Loucy (cell line): ENCODE measurements around the gene SUSD2.

ENCODE experiments used
- H2AFZ ChIP-seq: fragments of 200-600 bp; sonication (generic); 2 replicates; pipeline ENCODE4 v1.6.0; 2016; ENCODE audit warnings: antibody characterized with exemption, mild to moderate bottlenecking, low read length, moderate library complexity
- H3F3A ChIP-seq: fragments of 200-600 bp; 2 replicates; pipeline ENCODE4 v1.6.0; 2016; ENCODE audit warnings: antibody characterized with exemption, low read depth, mild to moderate bottlenecking
- H3K27me3 ChIP-seq: fragments of 200-600 bp; sonication (generic); 2 replicates; pipeline ENCODE4 v1.6.1; 2014; ENCODE audit warnings: low read length, mild to moderate bottlenecking; ENCODE audit not compliant: insufficient read depth, poor library complexity, severe bottlenecking
- H3K36me3 ChIP-seq: fragments of 200-600 bp; sonication (generic); 2 replicates; pipeline ENCODE4 v1.6.1; 2016; ENCODE audit warnings: low read length; ENCODE audit not compliant: insufficient read depth
- H3K4me1 ChIP-seq: fragments of 200-600 bp; sonication (generic); 2 replicates; pipeline ENCODE4 v1.5.1; 2014; ENCODE audit warnings: low read length, mild to moderate bottlenecking; ENCODE audit not compliant: insufficient read depth, poor library complexity, severe bottlenecking
- H3K4me2 ChIP-seq: fragments of 200-600 bp; sonication (generic); 2 replicates; pipeline ENCODE4 v1.6.0; 2014; ENCODE audit warnings: antibody characterized with exemption, low read length, low read depth, mild to moderate bottlenecking; ENCODE audit not compliant: poor library complexity, severe bottlenecking
- H3K4me3 ChIP-seq: fragments of 200-600 bp; sonication (generic); 2 replicates; pipeline ENCODE4 v1.5.1; 2014; ENCODE audit warnings: low read length, mild to moderate bottlenecking, mixed read lengths; ENCODE audit not compliant: poor library complexity, severe bottlenecking
- H3K79me2 ChIP-seq: fragments of 200-600 bp; sonication (generic); 2 replicates; pipeline ENCODE4 v1.6.1; 2014; ENCODE audit warnings: low read length; ENCODE audit not compliant: insufficient read depth
- H3K9ac ChIP-seq: fragments of 200-600 bp; sonication (generic); 2 replicates; pipeline ENCODE4 v1.6.0; 2014; ENCODE audit warnings: mild to moderate bottlenecking, low read depth, low read length, moderate library complexity; ENCODE audit not compliant: poor library complexity, severe bottlenecking
- H3K9me2 ChIP-seq: fragments of 200-600 bp; sonication (generic); replicated peaks from 2 replicates; pipeline ENCODE4 v1.6.1; 2016; ENCODE audit warnings: low read depth, low read length, mixed read lengths
- H3K9me3 ChIP-seq: fragments of 200-600 bp; sonication (generic); 2 replicates; pipeline ENCODE4 v1.6.1; 2014; ENCODE audit warnings: mild to moderate bottlenecking, antibody characterized with exemption, low read length, low read depth; ENCODE audit not compliant: insufficient read depth
- H4K20me1 ChIP-seq: fragments of 200-600 bp; sonication (generic); 2 replicates; pipeline ENCODE4 v1.6.0; 2014; ENCODE audit warnings: antibody characterized with exemption, low read length, mild to moderate bottlenecking; ENCODE audit not compliant: insufficient read depth, poor library complexity, severe bottlenecking
- CTCF ChIP-seq: fragments of 200-600 bp; sonication (generic); conservative IDR thresholded peaks from 2 replicates; pipeline ENCODE4 v1.5.1; 2014; ENCODE audit warnings: mild to moderate bottlenecking, antibody characterized with exemption, low read length
- EZH2phosphoT487 ChIP-seq: fragments of 200-600 bp; IDR thresholded peaks from 2 replicates; pipeline ENCODE4 v1.6.1; 2018; ENCODE audit warnings: antibody characterized with exemption, mild to moderate bottlenecking, moderate library complexity, borderline replicate concordance

The SUSD2 gene

GRCh38 chr22:24138649-24139420, 42.5 kb upstream of the SUSD2 start:
- Histone ChIP-seq H3K9me2 (no peaks in the 10 kb centered on the region), H2AFZ (no peak overlapping the region), H3K9ac (no peak overlapping the region), H3F3A (no peaks in the 10 kb centered on the region), H3K4me2 (no peak overlapping the region), H3K9me3 (no peaks in the 10 kb centered on the region), H3K36me3 (peaks cover 66% of the 10 kb centered on the region; the same call in 1 of the 2 replicates), H3K79me2 (peaks cover 4% of the 10 kb centered on the region; the same call in 1 of the 2 replicates), H4K20me1 (no peaks in the 10 kb centered on the region), H3K4me3 (no peak overlapping the region), H3K27me3 (no peaks in the 10 kb centered on the region), H3K4me1 (peaks cover 22% of the 10 kb centered on the region)
- TF ChIP-seq EZH2phosphoT487 (no peak), CTCF (no peak)

- peaks cover 12% of the 10 kb centered on the region; the same call in 1 of the 2 replicates for H3K79me2 ChIP-seq
- no peaks in the 10 kb centered on the region for H3F3A ChIP-seq
- no peak overlapping the region for H3K4me3 ChIP-seq
- no peak overlapping the region for H2AFZ ChIP-seq
- no peaks in the 10 kb centered on the region for H3K9me3 ChIP-seq
- H3K4me2 ChIP-seq, result no peak overlapping the region
- H3K9ac ChIP-seq, result no peak overlapping the region
- H3K36me3 ChIP-seq, result peaks cover 55% of the 10 kb centered on the region; the same call in 1 of the 2 replicates
- H3K9me2 ChIP-seq, result no peaks in the 10 kb centered on the region
- TF ChIP-seq CTCF (no peak), EZH2phosphoT487 (no peak)
- H4K20me1 ChIP-seq, result no peaks in the 10 kb centered on the region
- H3K4me1 ChIP-seq, result peaks cover 32% of the 10 kb centered on the region
- no peaks in the 10 kb centered on the region for H3K27me3 ChIP-seq
Measured at GRCh38 chr22:24140357-24140756, 40.9 kb upstream of the SUSD2 start.

GRCh38 chr22:24141586-24141985, 39.7 kb upstream of the SUSD2 start:
- Histone ChIP-seq H3K9ac (peak overlapping the region; percentile 50), H2AFZ (no peak overlapping the region), H3F3A (no peaks in the 10 kb centered on the region), H3K9me2 (no peaks in the 10 kb centered on the region), H3K4me3 (no peak overlapping the region), H3K4me2 (peak overlapping the region; percentile 6), H3K79me2 (peaks cover 15% of the 10 kb centered on the region; the same call in 1 of the 2 replicates), H3K9me3 (no peaks in the 10 kb centered on the region), H3K36me3 (peaks cover 50% of the 10 kb centered on the region; the same call in 1 of the 2 replicates), H3K4me1 (peaks cover 44% of the 10 kb centered on the region), H4K20me1 (no peaks in the 10 kb centered on the region), H3K27me3 (no peaks in the 10 kb centered on the region)
- TF ChIP-seq EZH2phosphoT487 (no peak), CTCF (no peak)
